SU-DHL-6 (cell line): Measurements from ENCODE around the gene ZNF536.

Source experiments
- H2AFZ ChIP-seq: fragments of 200-600 bp; sonication (generic); 2 replicates; pipeline ENCODE4 v1.6.1; 2014; ENCODE audit warnings: low read depth, mild to moderate bottlenecking, moderate library complexity, mixed read lengths, antibody characterized with exemption, low read length; ENCODE audit not compliant: severe bottlenecking
- H3F3A ChIP-seq: fragments of 200-600 bp; shearing (Covaris generic); 2 replicates; pipeline ENCODE4 v1.6.0; 2016; ENCODE audit warnings: antibody characterized with exemption, mild to moderate bottlenecking; ENCODE audit not compliant: insufficient read depth
- H3K27ac ChIP-seq: fragments of 200-600 bp; sonication (generic); 2 replicates; pipeline ENCODE4 v1.5.1; 2016; ENCODE audit warnings: low read depth, mild to moderate bottlenecking, low read length, moderate library complexity, mixed read lengths
- H3K27me3 ChIP-seq: fragments of 200-600 bp; sonication (generic), shearing (Covaris generic); 2 replicates; pipeline ENCODE4 v1.6.0; 2014; ENCODE audit warnings: mild to moderate bottlenecking, low read length
- H3K36me3 ChIP-seq: fragments of 200-600 bp; sonication (generic); 2 replicates; pipeline ENCODE4 v1.6.1; 2014; ENCODE audit warnings: mild to moderate bottlenecking, low read length, mixed read lengths
- H3K4me2 ChIP-seq: fragments of 300-600, 200-600 bp; shearing (Covaris generic), sonication (generic); 2 replicates; pipeline ENCODE4 v1.6.0; 2014; ENCODE audit warnings: low read length, low read depth, mild to moderate bottlenecking; ENCODE audit not compliant: poor library complexity, severe bottlenecking
- H3K4me3 ChIP-seq: fragments of 200-600 bp; sonication (generic); 2 replicates; pipeline ENCODE4 v1.5.1; 2014; ENCODE audit warnings: antibody characterized with exemption, low read length, mild to moderate bottlenecking, mixed read lengths; ENCODE audit not compliant: insufficient read depth, poor library complexity, severe bottlenecking
- H3K79me2 ChIP-seq: fragments of 200-600 bp; sonication (generic); 2 replicates; pipeline ENCODE4 v1.6.1; 2014; ENCODE audit warnings: mild to moderate bottlenecking, low read length, moderate library complexity; ENCODE audit not compliant: insufficient read depth
- H3K9ac ChIP-seq: fragments of 200-600 bp; sonication (generic); 2 replicates; pipeline ENCODE4 v1.7.0; 2014; ENCODE audit warnings: mild to moderate bottlenecking, low read length
- H3K9me2 ChIP-seq: fragments of 200-600 bp; sonication (generic); replicated peaks from 2 replicates; pipeline ENCODE4 v1.6.1; 2014; ENCODE audit warnings: low read length; ENCODE audit not compliant: insufficient read depth
- H3K9me3 ChIP-seq: fragments of 200-600 bp; sonication (generic); 2 replicates; pipeline ENCODE4 v1.6.1; 2014; ENCODE audit warnings: low read length, mixed read lengths; ENCODE audit not compliant: insufficient read depth
- H4K20me1 ChIP-seq: fragments of 200-600 bp; sonication (generic); 2 replicates; pipeline ENCODE4 v1.6.1; 2014; ENCODE audit warnings: low read depth, mild to moderate bottlenecking, antibody characterized with exemption, low read length, moderate library complexity, mixed read lengths
- EZH2phosphoT487 ChIP-seq: fragments of 200-600 bp; sonication (generic), shearing (Covaris generic); conservative IDR thresholded peaks from 2 replicates; pipeline ENCODE4 v1.6.1; 2018; ENCODE audit warnings: mild to moderate bottlenecking, antibody characterized with exemption, low read length, moderate library complexity, mixed read lengths
- TF ChIP-seq, protein P1 (sequence below): fragments of 200-600 bp; sonication (generic); IDR thresholded peaks from one replicate; pipeline ENCODE4 v1.5.1; 2017; ENCODE audit warnings: antibody characterized with exemption, mild to moderate bottlenecking, low read length, moderate library complexity; ENCODE audit not compliant: insufficient read depth, poor library complexity, severe bottlenecking

The ZNF536 gene

DNA sequence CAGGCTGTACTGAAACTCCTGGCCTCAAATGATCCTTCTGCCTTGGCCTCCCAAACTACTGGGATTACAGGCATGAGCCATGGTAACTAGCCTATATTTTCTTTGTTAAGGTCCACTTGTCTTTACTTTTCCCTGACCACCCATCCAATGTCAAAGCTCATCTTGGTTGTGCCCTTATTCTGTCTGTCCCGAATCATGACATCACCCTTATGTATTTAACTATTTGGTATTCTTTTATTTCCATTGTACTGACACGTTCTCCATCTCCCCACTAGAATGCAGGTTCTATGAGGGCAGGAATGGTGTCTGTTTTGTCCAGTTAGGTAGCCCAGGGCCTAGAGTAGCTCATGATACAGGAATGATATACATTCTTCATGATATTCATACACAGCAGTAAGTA, 104.8 kb downstream of the ZNF536 start:
- H4K20me1 ChIP-seq: no peaks in the 10 kb centered on the region
- no peaks in the 10 kb centered on the region for H3K79me2 ChIP-seq
- no peak overlapping the region for H3K4me2 ChIP-seq
- H3F3A ChIP-seq: no peaks in the 10 kb centered on the region
- H3K27ac ChIP-seq: no peak overlapping the region
- H3K9ac ChIP-seq: no peak overlapping the region
- no peaks in the 10 kb centered on the region for H3K9me3 ChIP-seq
- no peak for TF ChIP-seq EZH2phosphoT487
- TF ChIP-seq, protein P1, sequence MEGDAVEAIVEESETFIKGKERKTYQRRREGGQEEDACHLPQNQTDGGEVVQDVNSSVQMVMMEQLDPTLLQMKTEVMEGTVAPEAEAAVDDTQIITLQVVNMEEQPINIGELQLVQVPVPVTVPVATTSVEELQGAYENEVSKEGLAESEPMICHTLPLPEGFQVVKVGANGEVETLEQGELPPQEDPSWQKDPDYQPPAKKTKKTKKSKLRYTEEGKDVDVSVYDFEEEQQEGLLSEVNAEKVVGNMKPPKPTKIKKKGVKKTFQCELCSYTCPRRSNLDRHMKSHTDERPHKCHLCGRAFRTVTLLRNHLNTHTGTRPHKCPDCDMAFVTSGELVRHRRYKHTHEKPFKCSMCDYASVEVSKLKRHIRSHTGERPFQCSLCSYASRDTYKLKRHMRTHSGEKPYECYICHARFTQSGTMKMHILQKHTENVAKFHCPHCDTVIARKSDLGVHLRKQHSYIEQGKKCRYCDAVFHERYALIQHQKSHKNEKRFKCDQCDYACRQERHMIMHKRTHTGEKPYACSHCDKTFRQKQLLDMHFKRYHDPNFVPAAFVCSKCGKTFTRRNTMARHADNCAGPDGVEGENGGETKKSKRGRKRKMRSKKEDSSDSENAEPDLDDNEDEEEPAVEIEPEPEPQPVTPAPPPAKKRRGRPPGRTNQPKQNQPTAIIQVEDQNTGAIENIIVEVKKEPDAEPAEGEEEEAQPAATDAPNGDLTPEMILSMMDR: no peak
- no peaks in the 10 kb centered on the region for H3K36me3 ChIP-seq
- no peaks in the 10 kb centered on the region for H3K27me3 ChIP-seq
- H3K4me3 ChIP-seq: no peak overlapping the region
- no peaks in the 10 kb centered on the region for H3K9me2 ChIP-seq
- no peak overlapping the region for H2AFZ ChIP-seq

DNA sequence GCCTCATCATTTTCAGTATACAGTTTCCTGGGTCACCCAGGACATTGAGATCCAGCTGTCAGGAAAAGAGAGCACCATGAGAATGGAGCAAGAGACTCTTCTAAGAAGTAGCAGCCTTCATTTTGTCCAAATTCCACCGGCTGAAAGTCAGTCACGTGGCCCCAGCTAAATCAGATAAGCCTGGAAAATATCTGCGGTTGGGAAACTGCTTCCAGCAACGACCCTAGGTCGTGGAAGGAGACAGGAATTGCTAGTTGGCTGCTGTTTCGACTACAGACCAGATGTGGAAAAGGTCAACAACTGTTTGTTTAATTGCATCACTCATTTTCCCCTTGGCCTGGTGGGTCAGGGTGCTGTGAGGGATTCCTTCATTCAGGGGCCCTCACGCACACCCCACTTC, 107.0 kb downstream of the ZNF536 start:
- no peaks in the 10 kb centered on the region for H3K9me2 ChIP-seq
- H3K27me3 ChIP-seq: no peaks in the 10 kb centered on the region
- H2AFZ ChIP-seq: no peak overlapping the region
- H3K79me2 ChIP-seq: no peaks in the 10 kb centered on the region
- H3K4me2 ChIP-seq: no peak overlapping the region
- H3K9me3 ChIP-seq: no peaks in the 10 kb centered on the region
- H3K27ac ChIP-seq: no peak overlapping the region
- no peaks in the 10 kb centered on the region for H4K20me1 ChIP-seq
- no peaks in the 10 kb centered on the region for H3F3A ChIP-seq
- H3K9ac ChIP-seq: no peak overlapping the region
- no peaks in the 10 kb centered on the region for H3K36me3 ChIP-seq
- no peak overlapping the region for H3K4me3 ChIP-seq
- no peak for TF ChIP-seq EZH2phosphoT487
- TF ChIP-seq, protein P1: no peak

DNA sequence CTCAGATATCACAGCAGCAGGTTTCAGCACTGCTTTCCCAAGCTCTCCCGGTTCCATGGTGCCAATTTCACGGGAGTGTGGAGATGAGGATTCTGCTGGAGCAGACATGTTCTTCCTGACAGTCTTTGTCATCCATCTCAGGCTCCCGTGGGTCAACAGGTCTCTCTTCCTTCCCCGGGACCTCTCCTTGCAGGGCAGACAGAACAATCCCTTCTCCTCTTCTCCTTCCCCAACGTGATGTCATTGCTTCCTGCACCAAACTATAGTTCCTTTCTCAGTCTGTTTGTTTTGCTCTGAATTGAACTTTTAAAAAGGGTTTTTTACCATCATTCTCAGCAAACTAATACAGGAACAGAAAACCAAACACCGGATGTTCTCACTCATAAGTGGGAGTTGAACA, 107.9 kb downstream of the ZNF536 start:
- no peak overlapping the region for H3K9ac ChIP-seq
- H3K9me2 ChIP-seq: no peaks in the 10 kb centered on the region
- no peak overlapping the region for H3K4me2 ChIP-seq
- no peaks in the 10 kb centered on the region for H3K9me3 ChIP-seq
- no peaks in the 10 kb centered on the region for H3F3A ChIP-seq
- no peak overlapping the region for H3K4me3 ChIP-seq
- no peaks in the 10 kb centered on the region for H3K27me3 ChIP-seq
- no peaks in the 10 kb centered on the region for H3K36me3 ChIP-seq
- H3K79me2 ChIP-seq: no peaks in the 10 kb centered on the region
- H2AFZ ChIP-seq: no peak overlapping the region
- TF ChIP-seq EZH2phosphoT487: no peak
- TF ChIP-seq, protein P1: no peak
- no peak overlapping the region for H3K27ac ChIP-seq
- no peaks in the 10 kb centered on the region for H4K20me1 ChIP-seq
